DMS153 treated with DMSO at 0.1 percent for 48 hours (cell line): Measurements from ENCODE around the gene METTL1.

Source experiments
- DNase-seq: peaks from one replicate; lab custom pipeline; 2025; ENCODE audit not compliant: unreplicated experiment; lab: John Stamatoyannopoulos, UW

METTL1 gene

GRCh38 chr12:57738661-57739237 lies 33.2 kb downstream of the METTL1 start, which contains the start of gene AGAP2:
AGAP2 (minus strand) TSS chr12:57738742; CDS start chr12:57738246, 496 bp downstream.
- no peak for DNase-seq

- no peak for DNase-seq
These were observed 34.1 kb downstream of the METTL1 start for GRCh38 chr12:57737467-57738460.

- DNase-seq = no peak
These were observed 35.0 kb downstream of the METTL1 start for GRCh38 chr12:57736741-57737466.

DNA sequence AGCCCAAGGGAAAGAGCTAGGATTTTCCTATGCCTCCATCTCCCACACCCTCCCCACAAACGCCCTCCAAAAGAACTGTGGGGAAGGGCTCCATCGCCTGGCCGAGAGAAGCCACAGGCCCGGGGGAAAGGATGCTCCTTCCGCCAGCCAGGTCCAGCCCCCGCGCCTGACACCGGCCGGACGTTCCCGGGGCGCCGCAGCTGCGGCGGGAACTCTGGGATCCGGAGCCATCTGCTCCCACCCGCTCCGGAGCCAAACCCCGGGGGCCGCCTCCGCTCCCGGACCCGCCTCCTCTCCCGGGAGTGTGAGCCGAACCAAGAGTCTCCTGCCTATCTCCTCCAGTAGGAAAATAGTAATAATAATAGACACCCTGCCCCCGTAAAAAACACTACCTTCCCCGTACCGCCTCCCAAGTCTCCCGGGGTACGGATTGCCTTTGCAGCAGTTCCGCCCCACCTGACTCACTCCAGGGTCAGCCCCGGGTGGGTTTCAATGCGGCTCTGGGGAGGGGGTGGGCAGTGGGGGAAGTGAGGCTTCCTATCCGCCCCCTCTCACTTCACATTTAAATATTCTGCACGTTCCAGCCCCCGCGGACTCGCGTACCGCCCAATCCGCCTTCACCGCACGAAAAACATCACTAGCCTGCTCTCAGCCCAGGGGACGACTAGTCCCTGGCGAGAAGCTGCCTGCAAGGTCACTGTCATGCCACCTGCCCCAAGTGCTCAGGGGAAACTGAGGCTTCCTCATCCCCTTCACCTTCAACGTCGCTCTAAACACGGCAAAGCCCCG lies 35.8 kb downstream of the METTL1 start:
- no peak for DNase-seq

DNA sequence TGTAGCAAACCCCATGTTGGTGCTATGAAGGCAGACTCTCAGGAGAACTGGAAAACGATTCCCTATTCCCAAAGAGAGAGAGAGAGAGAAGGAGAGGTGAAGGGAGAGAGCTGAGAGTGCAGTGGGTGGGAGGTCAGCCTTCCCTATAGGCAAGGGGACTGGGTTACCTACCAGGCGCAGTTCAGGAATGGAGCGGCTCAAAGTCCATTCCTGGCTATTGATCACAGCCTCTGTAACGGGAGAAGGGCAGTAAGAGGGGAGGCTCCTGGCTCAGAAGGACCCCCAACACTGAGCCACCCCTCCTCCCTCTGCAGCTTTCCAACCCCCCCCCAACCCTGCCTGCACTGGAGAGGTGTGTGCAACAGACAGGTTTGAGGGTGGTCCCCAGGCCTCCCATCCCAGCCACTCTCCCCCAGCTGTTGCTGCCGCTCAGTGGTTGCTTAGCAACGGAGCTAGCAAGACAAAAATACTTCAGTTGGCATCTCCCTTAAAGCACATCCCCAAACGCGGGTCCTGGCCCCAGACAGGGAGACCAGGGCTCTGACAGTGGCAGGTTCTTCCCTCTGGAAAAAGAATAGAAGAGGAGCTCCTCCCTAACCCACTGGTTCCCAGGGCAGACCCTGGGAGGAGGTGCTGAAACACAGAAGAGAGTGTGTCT lies 36.6 kb downstream of the METTL1 start:
- no peak for DNase-seq

DNA sequence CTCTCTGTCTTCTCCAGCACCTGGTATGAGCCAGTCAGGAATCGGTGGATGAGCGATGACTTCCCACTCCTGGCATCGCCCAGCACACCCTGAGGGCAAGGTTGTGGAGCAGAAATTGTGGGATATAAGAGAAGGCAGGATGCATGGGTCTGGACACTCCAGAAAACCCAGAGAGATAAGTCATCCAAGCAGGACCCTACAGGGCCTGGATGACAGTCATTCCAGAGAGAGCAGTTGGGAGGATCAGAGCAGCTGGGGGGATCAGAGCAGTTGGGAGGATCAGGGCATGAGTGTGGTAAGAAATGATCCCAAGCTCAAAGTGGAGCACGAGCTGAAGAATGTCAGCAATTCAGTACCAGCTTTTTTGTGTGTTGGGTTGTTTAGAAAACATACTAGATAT lies 37.3 kb downstream of the METTL1 start:
- no peak for DNase-seq

GRCh38 chr12:57733928-57734327 lies 38.0 kb downstream of the METTL1 start:
- no peak for DNase-seq

GRCh38 chr12:57732726-57733593 lies 38.9 kb downstream of the METTL1 start:
- no peak for DNase-seq

- DNase-seq = no peak
These were observed 39.6 kb downstream of the METTL1 start for GRCh38 chr12:57732270-57732669.

DNA sequence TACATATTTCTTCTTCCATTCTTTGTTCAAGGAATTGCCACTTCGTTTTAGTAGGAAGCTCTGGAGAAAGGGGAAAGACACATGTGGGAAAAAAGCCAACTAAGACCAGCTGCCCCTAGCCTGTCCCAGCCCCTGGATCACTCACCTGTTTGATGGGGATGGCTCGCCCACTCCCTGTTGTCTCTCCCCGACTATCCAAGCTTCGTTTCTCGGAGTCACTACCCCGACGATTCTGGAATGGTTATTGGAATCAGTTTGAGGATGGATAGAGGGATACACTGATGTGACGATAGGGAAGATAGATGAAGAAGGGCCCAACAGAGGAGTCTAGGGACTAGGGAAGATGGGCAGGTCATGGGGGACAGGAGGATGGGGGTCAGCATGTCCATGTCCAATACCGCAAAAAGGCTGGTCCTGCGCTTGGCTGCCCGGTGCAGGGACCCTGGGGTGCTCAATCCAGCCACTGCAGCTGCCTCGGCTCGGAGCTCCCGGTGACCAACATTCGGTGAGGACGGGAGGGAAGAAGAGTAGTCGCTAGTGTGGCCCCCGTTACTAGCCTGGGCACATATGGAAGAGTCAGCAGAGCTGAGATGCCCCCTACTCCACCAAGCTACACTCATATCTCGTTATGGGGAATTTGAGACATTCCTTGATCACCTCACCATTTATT lies 40.4 kb downstream of the METTL1 start:
- no peak for DNase-seq

DNA sequence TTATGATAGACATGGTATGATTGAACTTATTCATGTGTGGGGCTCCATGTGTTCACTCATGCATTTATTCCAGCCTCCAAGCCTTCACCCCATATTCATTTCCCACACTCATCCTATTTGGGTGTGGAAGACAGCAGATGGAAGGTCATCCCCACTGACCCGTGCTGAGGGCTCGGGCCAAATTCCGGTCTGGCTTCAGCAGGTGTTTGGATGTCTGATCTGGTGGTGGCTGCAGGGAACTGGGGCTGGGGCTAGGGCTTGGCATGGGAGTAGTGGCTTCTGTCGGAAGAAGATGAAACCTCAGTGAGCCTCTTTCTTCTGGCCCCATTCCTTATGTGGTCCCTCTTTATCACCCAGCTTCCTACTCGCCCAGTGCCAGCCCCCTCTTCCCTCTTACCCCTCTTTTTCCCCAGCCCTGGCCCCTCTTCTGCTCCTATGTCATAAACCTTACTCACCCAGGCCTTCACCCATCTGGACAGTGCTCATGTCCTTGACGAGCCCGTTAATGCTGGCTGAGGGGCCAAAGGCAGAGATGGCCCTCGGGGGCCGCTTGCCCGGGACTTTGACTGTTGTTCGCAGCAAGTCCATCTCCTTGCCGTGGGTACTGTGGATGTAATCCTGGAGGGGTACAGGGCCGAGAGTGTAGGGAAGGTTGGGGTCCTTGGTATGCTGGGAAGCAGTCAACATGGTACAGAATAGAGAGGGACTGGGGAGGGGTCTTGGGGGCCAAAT lies 41.4 kb downstream of the METTL1 start:
- no peak for DNase-seq

DNA sequence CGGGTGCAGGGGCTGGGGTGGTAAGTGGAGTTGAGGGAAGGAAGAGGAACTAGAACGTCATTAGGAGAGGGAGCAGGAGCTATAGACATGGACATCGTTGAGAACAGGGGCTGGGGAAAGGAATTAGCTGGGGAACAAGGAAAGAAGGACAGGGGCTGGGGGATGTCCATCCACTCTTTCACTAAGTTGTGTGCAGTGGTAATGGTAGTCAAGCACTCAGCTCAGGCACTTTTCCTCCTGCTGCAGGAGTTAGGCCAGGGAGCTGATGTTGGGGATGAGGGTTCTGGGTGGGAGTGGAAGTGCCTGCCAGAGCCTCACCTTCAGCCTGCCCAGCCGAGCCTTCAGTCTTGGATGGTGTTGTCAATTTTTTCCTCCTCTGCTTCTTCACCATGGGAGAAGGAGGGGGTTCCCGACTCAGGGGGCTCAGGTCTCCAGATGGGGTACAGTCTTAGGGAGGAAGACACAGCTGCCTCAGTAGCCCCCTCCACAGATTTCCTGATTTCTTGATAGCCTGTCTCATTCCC lies 42.5 kb downstream of the METTL1 start:
- no peak for DNase-seq

DNA sequence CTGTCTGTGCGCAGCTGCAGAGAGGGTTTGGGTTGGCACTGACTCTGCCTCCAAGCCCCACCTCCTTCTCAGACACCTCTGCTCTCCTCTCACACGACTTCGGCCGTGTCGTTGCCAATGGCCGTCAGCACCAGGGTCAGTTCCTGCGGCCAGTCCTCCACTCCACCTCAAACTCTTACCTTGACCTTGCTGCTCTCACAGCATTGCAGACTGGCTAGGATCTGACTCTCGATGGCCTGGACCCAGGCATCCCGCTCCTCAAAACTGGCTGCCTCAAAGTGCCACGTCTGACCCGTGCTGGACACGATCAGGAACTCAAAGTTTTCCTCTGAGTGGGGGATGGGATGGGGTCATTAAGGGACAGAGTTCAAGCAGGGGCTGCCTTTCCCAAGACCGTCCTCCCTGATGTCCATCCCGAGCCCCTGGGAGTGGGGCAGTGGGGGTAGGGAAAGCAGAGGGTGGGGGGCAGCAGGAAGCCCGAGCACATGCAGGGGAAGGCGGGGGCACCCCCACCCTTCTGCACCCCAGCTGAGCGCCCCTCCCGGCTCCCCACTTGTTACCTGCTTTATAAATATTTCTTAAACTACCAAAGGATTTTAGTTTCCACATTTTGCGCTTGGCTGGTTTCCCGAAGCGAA lies 44.0 kb downstream of the METTL1 start:
- no peak for DNase-seq

- DNase-seq = no peak
These were observed 44.8 kb downstream of the METTL1 start for GRCh38 chr12:57726884-57727757.

- peak; percentile 84 for DNase-seq
These were observed 45.6 kb downstream of the METTL1 start for GRCh38 chr12:57726151-57726883.

- no peak for DNase-seq
These were observed 46.1 kb downstream of the METTL1 start for GRCh38 chr12:57725851-57726150.
